ENCODE measurements around the gene PRR20G. TPM values are rescaled to one million over a fixed set of nuclear protein-coding genes. Genes with fewer than 3 reads are reported as not detected.

PRR20G gene
- total RNA-seq, 1 experiment from 2014 or later: not detected

- in situ Hi-C loops (cut with HindIII; ENCODE audit: low pct_unique_long_range_greater_than_20kb, low sequenced_read_pairs): no loop called here
- DNase-seq (ENCODE audit: low read depth, low spot score): peak; percentile 69
Observed at GRCh38 chr3:127275287-127275781, 12.5 kb downstream of the PRR20G start.

GRCh38 chr3:127274200-127274760 is 13.6 kb downstream of the PRR20G start:
- in situ Hi-C loops (cut with HindIII; ENCODE audit: low pct_unique_long_range_greater_than_20kb, low sequenced_read_pairs): no loop called here
- no peak for DNase-seq (ENCODE audit: low read depth, low spot score)

GRCh38 chr3:127273206-127273605 is 14.6 kb downstream of the PRR20G start:
- in situ Hi-C loops (cut with HindIII; ENCODE audit: low pct_unique_long_range_greater_than_20kb, low sequenced_read_pairs): no loop called here
- DNase-seq (ENCODE audit: low read depth, low spot score): no peak

GRCh38 chr3:127266186-127266585 is 21.7 kb downstream of the PRR20G start:
- in situ Hi-C loops (cut with HindIII; ENCODE audit: low pct_unique_long_range_greater_than_20kb, low sequenced_read_pairs): no loop called here
- no peak for DNase-seq (ENCODE audit: low read depth, low spot score)

- in situ Hi-C loops (cut with HindIII; ENCODE audit: low pct_unique_long_range_greater_than_20kb, low sequenced_read_pairs): no loop called here
- DNase-seq (ENCODE audit: low read depth, low spot score): no peak
Observed at GRCh38 chr3:127265581-127265981, 22.3 kb downstream of the PRR20G start.

GRCh38 chr3:127264794-127265514 is 22.9 kb downstream of the PRR20G start:
- in situ Hi-C loops (cut with HindIII; ENCODE audit: low pct_unique_long_range_greater_than_20kb, low sequenced_read_pairs): no loop called here
- no peak for DNase-seq (ENCODE audit: low read depth, low spot score)

GRCh38 chr3:127264292-127264691 is 23.6 kb downstream of the PRR20G start:
- in situ Hi-C loops (cut with HindIII; ENCODE audit: low pct_unique_long_range_greater_than_20kb, low sequenced_read_pairs): no loop called here
- DNase-seq (ENCODE audit: low read depth, low spot score): no peak

- no peak for DNase-seq (ENCODE audit: low read depth, low spot score)
- in situ Hi-C loops (cut with HindIII; ENCODE audit: low pct_unique_long_range_greater_than_20kb, low sequenced_read_pairs): no loop called here
Observed at GRCh38 chr3:127263586-127264231, 24.1 kb downstream of the PRR20G start.

- in situ Hi-C loops (cut with HindIII; ENCODE audit: low pct_unique_long_range_greater_than_20kb, low sequenced_read_pairs): no loop called here
- no peak for DNase-seq (ENCODE audit: low read depth, low spot score)
Observed at GRCh38 chr3:127263037-127263436, 24.8 kb downstream of the PRR20G start.

GRCh38 chr3:127262533-127262932 is 25.3 kb downstream of the PRR20G start:
- no peak for DNase-seq (ENCODE audit: low read depth, low spot score)
- in situ Hi-C loops (cut with HindIII; ENCODE audit: low pct_unique_long_range_greater_than_20kb, low sequenced_read_pairs): no loop called here

GRCh38 chr3:127261925-127262324 is 25.9 kb downstream of the PRR20G start:
- in situ Hi-C loops (cut with HindIII; ENCODE audit: low pct_unique_long_range_greater_than_20kb, low sequenced_read_pairs): no loop called here
- no peak for DNase-seq (ENCODE audit: low read depth, low spot score)

- in situ Hi-C loops (cut with HindIII; ENCODE audit: low pct_unique_long_range_greater_than_20kb, low sequenced_read_pairs): no loop called here
- DNase-seq (ENCODE audit: low read depth, low spot score): no peak
Observed at GRCh38 chr3:127260826-127261555, 26.9 kb downstream of the PRR20G start.

- DNase-seq (ENCODE audit: low read depth, low spot score): no peak
- in situ Hi-C loops (cut with HindIII; ENCODE audit: low pct_unique_long_range_greater_than_20kb, low sequenced_read_pairs): no loop called here
Observed at GRCh38 chr3:127260416-127260815, 27.4 kb downstream of the PRR20G start.

- in situ Hi-C loops (cut with HindIII; ENCODE audit: low pct_unique_long_range_greater_than_20kb, low sequenced_read_pairs): no loop called here
- no peak for DNase-seq (ENCODE audit: low read depth, low spot score)
Observed at GRCh38 chr3:127259882-127260281, 28.0 kb downstream of the PRR20G start.

GRCh38 chr3:127258733-127259132 is 29.1 kb downstream of the PRR20G start:
- DNase-seq (ENCODE audit: low read depth, low spot score): no peak
- in situ Hi-C loops (cut with HindIII; ENCODE audit: low pct_unique_long_range_greater_than_20kb, low sequenced_read_pairs): no loop called here

- no peak for DNase-seq (ENCODE audit: low read depth, low spot score)
- in situ Hi-C loops (cut with HindIII; ENCODE audit: low pct_unique_long_range_greater_than_20kb, low sequenced_read_pairs): no loop called here
Observed at GRCh38 chr3:127257351-127257750, 30.5 kb downstream of the PRR20G start.

GRCh38 chr3:127256733-127257271 is 31.0 kb downstream of the PRR20G start:
- no peak for DNase-seq (ENCODE audit: low read depth, low spot score)
- in situ Hi-C loops (cut with HindIII; ENCODE audit: low pct_unique_long_range_greater_than_20kb, low sequenced_read_pairs): no loop called here

- no peak for DNase-seq (ENCODE audit: low read depth, low spot score)
- in situ Hi-C loops (cut with HindIII; ENCODE audit: low pct_unique_long_range_greater_than_20kb, low sequenced_read_pairs): no loop called here
Observed at GRCh38 chr3:127256138-127256537, 31.7 kb downstream of the PRR20G start.
